GM15510 (cell line): ENCODE measurements around the gene FOXL3.

Experiments used
- POLR2A ChIP-seq: IDR thresholded peaks from 3 replicates; pipeline ENCODE4 v1.6.1; 2011; ENCODE audit warnings: borderline replicate concordance; ENCODE audit not compliant: insufficient read length; ENCODE audit errors: extremely low read depth

Gene FOXL3

DNA sequence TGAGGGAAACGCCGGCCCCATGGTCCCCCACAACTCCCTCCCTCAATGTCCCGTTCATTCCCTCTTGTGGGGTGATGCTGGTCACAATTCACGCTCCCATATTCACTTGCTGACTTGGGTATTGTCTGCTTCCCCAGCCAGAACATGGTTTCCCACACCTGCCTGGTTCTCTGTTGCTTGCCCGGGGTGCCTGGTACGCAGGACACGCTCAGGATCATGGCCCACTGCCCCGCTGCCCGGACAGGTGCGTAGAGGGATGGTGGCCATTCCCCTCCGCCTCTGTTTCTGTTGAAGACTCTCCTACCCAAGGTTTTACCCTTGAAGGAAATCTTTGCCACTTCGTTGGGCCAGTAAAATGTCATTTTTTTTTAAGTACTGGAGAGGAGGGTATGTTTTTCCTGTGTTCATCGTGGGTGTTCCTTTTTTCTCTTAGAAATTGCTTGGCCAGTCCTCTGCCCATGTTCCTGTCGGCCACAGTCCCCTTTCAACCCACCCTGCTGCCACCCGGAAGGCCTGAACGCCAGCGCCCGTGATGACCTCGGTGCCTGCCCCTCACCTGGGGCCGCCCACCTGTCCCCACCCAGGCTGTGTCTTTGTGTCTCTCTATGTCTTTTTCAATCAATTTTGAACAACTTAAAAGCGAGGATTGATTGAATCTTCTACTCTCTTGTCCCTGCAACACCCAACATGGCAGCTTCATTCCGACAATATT is 38.2 kb downstream of the FOXL3 start:
- TF ChIP-seq POLR2A: no peak

- TF ChIP-seq POLR2A: no peak
These were observed 39.8 kb downstream of the FOXL3 start for GRCh38 chr7:329691-330281.

DNA sequence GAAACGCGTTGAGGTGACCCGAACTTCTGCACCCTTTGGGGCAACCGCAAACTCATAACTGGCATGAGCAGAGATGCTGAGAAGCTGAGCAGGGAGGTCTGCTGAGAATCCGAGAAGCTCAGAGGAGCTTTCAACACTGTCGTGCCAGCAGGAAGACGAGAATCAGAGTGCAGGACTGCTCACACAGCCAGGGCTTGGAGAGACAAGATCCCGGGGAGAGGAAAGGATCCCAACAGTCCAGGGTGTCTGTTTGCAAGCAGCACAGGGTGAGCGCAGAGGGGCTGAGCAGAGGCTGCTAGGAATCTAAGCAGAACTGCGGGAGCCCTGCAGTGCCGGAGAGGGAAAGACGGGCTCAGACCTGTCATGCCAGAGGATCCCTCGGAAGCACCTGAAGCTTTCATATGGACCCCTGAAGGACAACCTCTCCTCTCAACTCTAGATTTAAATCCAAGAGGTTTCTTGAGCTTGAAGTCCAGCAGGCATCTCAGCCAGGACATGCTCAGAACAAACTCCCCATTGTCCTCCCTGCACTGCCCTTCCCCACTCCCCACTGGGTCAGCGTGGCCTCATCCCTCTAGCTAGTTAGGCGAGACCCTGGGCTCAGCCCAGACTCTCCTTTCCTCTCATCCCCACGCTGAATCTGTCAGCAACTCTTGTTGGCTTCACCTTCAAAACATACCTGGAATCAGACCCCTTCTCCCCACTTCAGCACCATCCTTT is 40.7 kb downstream of the FOXL3 start:
- TF ChIP-seq POLR2A: no peak

DNA sequence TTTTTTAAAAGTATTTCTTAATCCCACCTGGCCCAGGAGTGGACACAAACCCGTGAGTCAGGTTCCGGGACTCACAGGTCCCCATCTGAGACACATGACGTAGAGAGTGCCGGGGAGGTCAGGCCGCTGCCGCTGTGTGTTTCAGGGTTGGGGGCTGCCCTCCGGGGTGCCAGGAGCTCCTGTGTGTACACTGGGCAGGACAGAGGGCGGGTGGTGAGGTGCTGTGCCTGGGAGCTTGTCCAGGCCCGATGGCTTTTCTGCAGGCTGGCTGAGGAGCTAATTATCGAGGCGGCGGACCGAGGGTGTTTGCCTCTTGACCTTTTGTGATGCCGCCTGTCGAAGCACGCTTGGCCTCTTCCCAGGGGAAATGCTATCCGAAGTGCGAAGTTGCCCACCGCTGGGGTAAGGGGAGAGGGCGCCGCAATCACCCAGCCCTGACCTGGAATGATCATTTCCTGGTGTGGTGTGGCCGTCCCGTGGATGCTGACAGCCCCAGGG is 42.1 kb downstream of the FOXL3 start:
- TF ChIP-seq POLR2A: no peak

- no peak for TF ChIP-seq POLR2A
These were observed 42.8 kb downstream of the FOXL3 start for GRCh38 chr7:332646-333392.

DNA sequence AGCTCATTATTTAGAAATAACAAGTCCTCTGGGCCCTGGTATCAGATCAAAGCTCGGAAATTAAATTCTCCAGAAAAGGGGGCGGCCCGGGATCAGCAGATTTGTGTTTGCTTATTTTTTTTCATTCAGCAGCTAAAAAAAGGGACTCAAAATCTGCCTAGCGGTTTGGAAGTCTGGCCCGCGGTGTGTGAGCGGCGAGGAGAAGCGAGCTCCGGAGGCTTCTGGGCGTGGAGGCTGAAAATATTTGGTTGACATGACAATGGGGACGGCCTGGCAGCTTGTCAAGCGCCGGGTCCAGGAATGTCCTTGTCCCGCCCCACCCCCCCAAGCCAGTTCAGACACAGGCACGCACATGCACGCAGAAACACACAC is 43.4 kb downstream of the FOXL3 start:
- TF ChIP-seq POLR2A: no peak

DNA sequence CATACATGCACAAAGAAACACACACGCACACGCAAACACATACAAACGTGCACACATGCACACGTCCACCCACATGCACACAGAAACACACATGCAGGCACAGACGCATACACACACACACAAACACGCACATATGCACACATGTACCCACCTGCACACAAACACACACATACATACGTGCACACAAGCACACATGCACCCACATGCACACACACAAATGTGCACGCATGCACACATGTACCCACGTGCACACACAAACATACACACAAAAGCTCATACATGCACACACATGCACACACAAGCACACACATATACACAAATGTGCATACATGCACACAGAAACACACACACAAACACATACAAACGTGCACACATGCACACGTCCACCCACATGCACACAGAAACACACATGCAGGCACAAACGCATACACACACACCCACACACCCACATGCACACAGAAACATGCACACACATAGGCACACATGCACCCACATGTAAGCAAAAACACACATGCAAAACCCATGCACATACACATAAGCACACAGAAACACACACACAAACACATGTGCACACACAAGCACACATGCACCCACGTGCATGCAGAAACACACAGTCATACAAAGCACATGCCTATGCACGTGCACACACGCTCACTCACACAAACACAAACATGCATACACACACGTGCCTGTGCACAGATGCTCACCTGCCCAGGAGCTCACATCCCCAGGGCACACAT is 44.8 kb downstream of the FOXL3 start:
- no peak for TF ChIP-seq POLR2A

- no peak for TF ChIP-seq POLR2A
These were observed 45.6 kb downstream of the FOXL3 start for GRCh38 chr7:335358-336148.

GRCh38 chr7:336810-337566 is 47.0 kb downstream of the FOXL3 start:
- no peak for TF ChIP-seq POLR2A

GRCh38 chr7:337567-337951 is 47.6 kb downstream of the FOXL3 start:
- TF ChIP-seq POLR2A: no peak

DNA sequence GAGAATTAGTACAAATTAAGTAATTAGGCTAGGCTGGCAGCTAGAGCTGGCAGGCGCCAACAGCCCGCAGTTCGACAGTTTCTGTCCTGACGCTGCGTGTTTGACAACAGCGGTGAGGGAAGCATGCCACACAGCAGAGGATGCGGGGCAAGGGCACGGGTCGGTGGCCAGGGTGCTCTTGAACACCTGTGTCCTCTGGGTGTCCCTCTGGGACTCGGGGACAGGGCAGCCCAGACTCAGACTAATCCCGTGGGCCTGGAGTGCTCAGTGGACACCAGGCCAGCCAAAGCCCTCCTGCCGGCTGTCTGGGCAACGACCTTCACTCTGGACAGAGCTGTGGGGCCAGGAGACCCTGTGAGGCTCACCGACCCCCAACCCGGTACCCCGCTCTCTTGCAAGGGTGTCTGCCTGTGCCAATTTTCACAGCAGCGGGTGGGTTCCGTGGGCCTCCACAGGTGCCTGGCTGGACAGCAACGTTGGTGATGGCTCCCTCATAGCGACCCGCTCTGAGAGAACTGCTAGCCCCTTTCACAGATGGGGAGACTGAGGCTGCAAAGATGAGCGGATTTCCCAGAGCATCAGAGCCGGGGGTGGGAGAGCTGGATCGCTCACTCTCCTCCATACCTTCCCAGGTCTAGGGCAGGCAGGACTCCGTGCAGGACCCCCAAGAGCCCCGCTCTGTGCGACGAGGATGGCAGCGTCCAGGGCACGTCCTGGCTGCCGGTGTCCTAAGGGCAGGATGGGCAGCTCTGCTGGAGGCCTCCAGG is 48.5 kb downstream of the FOXL3 start:
- no peak for TF ChIP-seq POLR2A

DNA sequence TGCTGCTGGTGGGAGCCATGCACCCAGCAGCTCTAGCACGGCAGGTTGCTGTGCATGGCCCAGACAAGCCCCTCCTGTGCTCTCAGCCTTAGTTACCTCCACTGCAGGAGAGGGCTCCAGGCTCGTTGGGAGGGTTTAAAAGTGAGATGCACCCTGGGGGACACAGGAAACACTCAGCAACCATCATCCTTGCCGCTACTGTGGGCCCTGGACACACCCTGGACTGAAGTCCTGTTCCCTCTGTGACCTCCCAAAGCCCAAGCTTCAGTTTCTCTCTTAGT is 49.0 kb downstream of the FOXL3 start:
- TF ChIP-seq POLR2A: no peak
